GM23338 (cell line): ENCODE measurements around the gene TMEM132D.

Experiments
- CREB1 ChIP-seq: fragments of 250-450 bp; sonication (Bioruptor Pico); IDR thresholded peaks from 2 replicates; pipeline ENCODE4 v1.5.0; 2020; ENCODE audit warnings: low read depth, mild to moderate bottlenecking, moderate library complexity
- EZH2 ChIP-seq: fragments of 200-600 bp; sonication (generic); IDR thresholded peaks from one replicate; pipeline ENCODE4 v1.8.0; 2017; ENCODE audit warnings: antibody characterized with exemption, mild to moderate bottlenecking, low read depth; ENCODE audit not compliant: unreplicated experiment
- EZH2phosphoT487 ChIP-seq: fragments of 200-600 bp; sonication (generic); IDR thresholded peaks from one replicate; pipeline ENCODE4 v1.8.1; 2018; ENCODE audit warnings: antibody characterized with exemption; ENCODE audit not compliant: unreplicated experiment
- TF ChIP-seq, protein P1 (sequence below), 2 experiments: fragments of 200-600 bp in 1 of 2; sonication (generic) in 1 of 2; conservative IDR thresholded peaks; 2 replicates each; pipeline versions ENCODE4 v1.5.1 to v1.6.1; 2016 to 2017; ENCODE audit warnings: antibody characterized with exemption in 2 of 2, low read depth in 2 of 2, mild to moderate bottlenecking in 2 of 2, moderate library complexity in 1 of 2
- TF ChIP-seq, protein P2 (sequence below): IDR thresholded peaks from one replicate; pipeline ENCODE4 v1.6.1; 2018; ENCODE audit warnings: antibody characterized with exemption; ENCODE audit not compliant: unreplicated experiment

DNA sequence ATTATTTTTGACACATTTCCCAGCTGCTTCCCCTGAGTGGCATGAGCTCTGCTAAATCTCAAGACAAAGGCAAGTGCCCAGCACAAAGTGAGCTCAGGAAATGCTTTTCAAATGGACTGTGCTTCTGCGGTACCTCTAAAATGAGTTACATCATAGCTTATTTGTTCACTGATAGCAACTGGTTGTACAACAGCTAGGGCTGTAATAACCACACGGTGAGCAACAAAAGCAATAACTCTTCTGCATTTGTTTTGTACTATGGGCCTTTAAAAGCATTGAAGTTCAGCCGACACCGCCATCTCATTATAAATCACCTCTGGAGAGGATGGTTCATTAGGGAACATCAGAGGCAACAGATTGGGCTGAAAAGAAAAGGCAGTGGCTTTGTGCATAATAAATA, 575.6 kb downstream of the TMEM132D start:
- TF ChIP-seq, protein P1, sequence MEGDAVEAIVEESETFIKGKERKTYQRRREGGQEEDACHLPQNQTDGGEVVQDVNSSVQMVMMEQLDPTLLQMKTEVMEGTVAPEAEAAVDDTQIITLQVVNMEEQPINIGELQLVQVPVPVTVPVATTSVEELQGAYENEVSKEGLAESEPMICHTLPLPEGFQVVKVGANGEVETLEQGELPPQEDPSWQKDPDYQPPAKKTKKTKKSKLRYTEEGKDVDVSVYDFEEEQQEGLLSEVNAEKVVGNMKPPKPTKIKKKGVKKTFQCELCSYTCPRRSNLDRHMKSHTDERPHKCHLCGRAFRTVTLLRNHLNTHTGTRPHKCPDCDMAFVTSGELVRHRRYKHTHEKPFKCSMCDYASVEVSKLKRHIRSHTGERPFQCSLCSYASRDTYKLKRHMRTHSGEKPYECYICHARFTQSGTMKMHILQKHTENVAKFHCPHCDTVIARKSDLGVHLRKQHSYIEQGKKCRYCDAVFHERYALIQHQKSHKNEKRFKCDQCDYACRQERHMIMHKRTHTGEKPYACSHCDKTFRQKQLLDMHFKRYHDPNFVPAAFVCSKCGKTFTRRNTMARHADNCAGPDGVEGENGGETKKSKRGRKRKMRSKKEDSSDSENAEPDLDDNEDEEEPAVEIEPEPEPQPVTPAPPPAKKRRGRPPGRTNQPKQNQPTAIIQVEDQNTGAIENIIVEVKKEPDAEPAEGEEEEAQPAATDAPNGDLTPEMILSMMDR (conservative IDR thresholded peaks at IDR 0.05; ENCODE audit: low read depth in 2 of 2), result no peak
- TF ChIP-seq CREB1 (CRISPR knock-in tag) (no peak), EZH2 (no peak), EZH2phosphoT487 (no peak)
- TF ChIP-seq, protein P2, sequence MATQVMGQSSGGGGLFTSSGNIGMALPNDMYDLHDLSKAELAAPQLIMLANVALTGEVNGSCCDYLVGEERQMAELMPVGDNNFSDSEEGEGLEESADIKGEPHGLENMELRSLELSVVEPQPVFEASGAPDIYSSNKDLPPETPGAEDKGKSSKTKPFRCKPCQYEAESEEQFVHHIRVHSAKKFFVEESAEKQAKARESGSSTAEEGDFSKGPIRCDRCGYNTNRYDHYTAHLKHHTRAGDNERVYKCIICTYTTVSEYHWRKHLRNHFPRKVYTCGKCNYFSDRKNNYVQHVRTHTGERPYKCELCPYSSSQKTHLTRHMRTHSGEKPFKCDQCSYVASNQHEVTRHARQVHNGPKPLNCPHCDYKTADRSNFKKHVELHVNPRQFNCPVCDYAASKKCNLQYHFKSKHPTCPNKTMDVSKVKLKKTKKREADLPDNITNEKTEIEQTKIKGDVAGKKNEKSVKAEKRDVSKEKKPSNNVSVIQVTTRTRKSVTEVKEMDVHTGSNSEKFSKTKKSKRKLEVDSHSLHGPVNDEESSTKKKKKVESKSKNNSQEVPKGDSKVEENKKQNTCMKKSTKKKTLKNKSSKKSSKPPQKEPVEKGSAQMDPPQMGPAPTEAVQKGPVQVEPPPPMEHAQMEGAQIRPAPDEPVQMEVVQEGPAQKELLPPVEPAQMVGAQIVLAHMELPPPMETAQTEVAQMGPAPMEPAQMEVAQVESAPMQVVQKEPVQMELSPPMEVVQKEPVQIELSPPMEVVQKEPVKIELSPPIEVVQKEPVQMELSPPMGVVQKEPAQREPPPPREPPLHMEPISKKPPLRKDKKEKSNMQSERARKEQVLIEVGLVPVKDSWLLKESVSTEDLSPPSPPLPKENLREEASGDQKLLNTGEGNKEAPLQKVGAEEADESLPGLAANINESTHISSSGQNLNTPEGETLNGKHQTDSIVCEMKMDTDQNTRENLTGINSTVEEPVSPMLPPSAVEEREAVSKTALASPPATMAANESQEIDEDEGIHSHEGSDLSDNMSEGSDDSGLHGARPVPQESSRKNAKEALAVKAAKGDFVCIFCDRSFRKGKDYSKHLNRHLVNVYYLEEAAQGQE, result no peak
